HS-27A (cell line): ENCODE data around the gene KCNT1.

Experiments used
- DNase-seq: peaks from one replicate; pipeline ENCODE4 v3.0.0-alpha.2; 2012; ENCODE audit warnings: low read depth, missing footprints

The KCNT1 gene

GRCh38 chr9:135821733-135822373, 119.9 kb downstream of the KCNT1 start:
- no peak for DNase-seq

- DNase-seq, result no peak
Measured at GRCh38 chr9:135822374-135822755, 120.4 kb downstream of the KCNT1 start.

- DNase-seq, result no peak
Measured at GRCh38 chr9:135823036-135823435, 121.1 kb downstream of the KCNT1 start.

GRCh38 chr9:135825435-135826187, 123.6 kb downstream of the KCNT1 start:
- no peak for DNase-seq

- no peak for DNase-seq
Measured at GRCh38 chr9:135826188-135826545, 124.2 kb downstream of the KCNT1 start.

GRCh38 chr9:135827301-135827700, 125.3 kb downstream of the KCNT1 start:
- no peak for DNase-seq

GRCh38 chr9:135827866-135828580, 126.0 kb downstream of the KCNT1 start:
- no peak for DNase-seq

- no peak for DNase-seq
Measured at GRCh38 chr9:135828656-135829055, 126.7 kb downstream of the KCNT1 start.

- no peak for DNase-seq
Measured at GRCh38 chr9:135830496-135830895, 128.5 kb downstream of the KCNT1 start.

- no peak for DNase-seq
Measured at GRCh38 chr9:135833864-135834263, 131.9 kb downstream of the KCNT1 start.

GRCh38 chr9:135835131-135835530, 133.1 kb downstream of the KCNT1 start:
- no peak for DNase-seq

- DNase-seq, result no peak
Measured at GRCh38 chr9:135839516-135839915, 137.5 kb downstream of the KCNT1 start.

GRCh38 chr9:135840107-135840506, 138.1 kb downstream of the KCNT1 start:
- DNase-seq, result no peak

GRCh38 chr9:135840539-135840938, 138.6 kb downstream of the KCNT1 start:
- no peak for DNase-seq
